A673 (cell line): ENCODE measurements around the gene IPPK. TPM values are rescaled to one million over a fixed set of nuclear protein-coding genes. Genes with fewer than 3 reads are reported as not detected.

Experiments used
- BruUV-seq: library from RNA; stranded (reverse); fragments of 400-500 nt; replicated peaks from 2 replicates; lab custom pipeline; 2021; lab: Mats Ljungman, UMichigan
- CTCF ChIA-PET: fragments of 300-600 bp; sonication (Branson Sonifier 250); formaldehyde crosslinking; loops from one replicate; lab custom pipeline; 2022; ENCODE audit warnings: antibody characterized with exemption; lab: Charles Lee
- POLR2A ChIA-PET: fragments of 300-600 bp; sonication (Branson Sonifier 250); formaldehyde crosslinking; loops from one replicate; lab custom pipeline; 2022; ENCODE audit warnings: antibody characterized with exemption; ENCODE audit not compliant: low non-redundant PET; lab: Charles Lee
- DNase-seq: peaks from one replicate; pipeline ENCODE4 v3.0.0-alpha.2; 2015; ENCODE audit warnings: low spot score
- H3K27ac ChIP-seq: fragments of 200-600 bp; sonication (generic); 2 replicates; pipeline ENCODE4 v1.5.1; 2016; ENCODE audit warnings: mixed run types, low read depth, mild to moderate bottlenecking, mixed read lengths, antibody characterized with exemption, low read length; ENCODE audit not compliant: poor library complexity, severe bottlenecking
- H3K27me3 ChIP-seq: fragments of 200-600 bp; sonication (generic); replicated peaks from 2 replicates; pipeline ENCODE4 v1.6.1; 2017; ENCODE audit warnings: mixed run types, low read depth, mild to moderate bottlenecking, mixed read lengths, antibody characterized with exemption, low read length; ENCODE audit not compliant: insufficient read depth, poor library complexity
- H3K36me3 ChIP-seq: fragments of 200-600 bp; sonication (generic); 2 replicates; pipeline ENCODE4 v1.6.1; 2016; ENCODE audit warnings: mixed run types, mild to moderate bottlenecking, mixed read lengths, antibody characterized with exemption, low read length; ENCODE audit not compliant: insufficient read depth, poor library complexity, severe bottlenecking
- H3K4me1 ChIP-seq: fragments of 200-600 bp; sonication (generic); 2 replicates; pipeline ENCODE4 v1.6.1; 2017; ENCODE audit warnings: mixed run types, mild to moderate bottlenecking, mixed read lengths, antibody characterized with exemption, low read length; ENCODE audit not compliant: insufficient read depth, poor library complexity, severe bottlenecking
- H3K4me3 ChIP-seq: fragments of 200-600 bp; sonication (generic); 2 replicates; pipeline ENCODE4 v1.5.1; 2016; ENCODE audit warnings: low read depth, mixed run types, mild to moderate bottlenecking, mixed read lengths, low read length; ENCODE audit not compliant: poor library complexity, severe bottlenecking
- H3K9me3 ChIP-seq: fragments of 200-600 bp; sonication (generic); 2 replicates; pipeline ENCODE4 v1.6.1; 2016; ENCODE audit warnings: mixed run types, low read depth, mild to moderate bottlenecking, mixed read lengths, antibody characterized with exemption, low read length; ENCODE audit not compliant: poor library complexity, severe bottlenecking
- EZH2 ChIP-seq: fragments of 200-600 bp; sonication (generic); IDR thresholded peaks from 2 replicates; pipeline ENCODE4 v1.6.1; 2017; ENCODE audit warnings: borderline replicate concordance, low read depth, mild to moderate bottlenecking, mixed read lengths, antibody characterized with exemption, low read length; ENCODE audit not compliant: poor library complexity, severe bottlenecking
- intact Hi-C: fragments of 100-400 bp; cut with micrococcal nuclease; formaldehyde crosslinking; loops from one replicate; pipeline ENCODE4 v1.10.0; 2022; ENCODE audit not compliant: unreplicated experiment
- total RNA-seq: library from RNA; stranded (reverse); gene quantifications from 2 replicates; pipeline ENCODE4 v1.2.3, GENCODE V29; 2021
- TF ChIP-seq, protein P1 (sequence below): fragments of 300-800, 200-600 bp; sonication (generic); conservative IDR thresholded peaks from 2 replicates; pipeline ENCODE4 v1.5.1; 2017; ENCODE audit warnings: low read depth, mild to moderate bottlenecking, antibody characterized with exemption, low read length, moderate library complexity, mixed read lengths

Gene IPPK
- total RNA-seq, 1 experiment from 2014 or later: 14.0 TPM

DNA sequence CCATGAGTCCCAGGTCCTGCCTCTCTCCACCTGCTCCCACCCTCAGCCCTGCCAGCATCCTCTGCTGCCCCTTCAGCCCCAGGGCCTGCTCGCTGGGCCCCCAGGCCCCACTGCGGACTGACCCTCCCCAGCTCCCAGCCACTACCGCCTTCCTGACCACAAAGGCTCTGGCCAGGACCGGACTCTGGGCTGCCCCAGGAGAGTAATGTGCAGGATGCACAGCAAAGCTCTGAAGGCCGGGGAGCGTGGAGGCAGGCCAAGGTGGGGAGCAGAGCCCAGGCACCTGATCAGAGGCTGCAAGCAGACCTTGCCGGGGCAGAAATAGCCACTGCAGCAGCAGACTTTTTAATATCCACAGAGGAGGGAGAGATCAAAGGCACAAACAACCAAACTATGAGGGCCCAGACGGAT, 27.9 kb downstream of the IPPK start:
- H3K4me3 ChIP-seq: no peak overlapping the region
- no TSS peak for BruUV-seq
- DNase-seq: no peak
- TF ChIP-seq, protein P1, sequence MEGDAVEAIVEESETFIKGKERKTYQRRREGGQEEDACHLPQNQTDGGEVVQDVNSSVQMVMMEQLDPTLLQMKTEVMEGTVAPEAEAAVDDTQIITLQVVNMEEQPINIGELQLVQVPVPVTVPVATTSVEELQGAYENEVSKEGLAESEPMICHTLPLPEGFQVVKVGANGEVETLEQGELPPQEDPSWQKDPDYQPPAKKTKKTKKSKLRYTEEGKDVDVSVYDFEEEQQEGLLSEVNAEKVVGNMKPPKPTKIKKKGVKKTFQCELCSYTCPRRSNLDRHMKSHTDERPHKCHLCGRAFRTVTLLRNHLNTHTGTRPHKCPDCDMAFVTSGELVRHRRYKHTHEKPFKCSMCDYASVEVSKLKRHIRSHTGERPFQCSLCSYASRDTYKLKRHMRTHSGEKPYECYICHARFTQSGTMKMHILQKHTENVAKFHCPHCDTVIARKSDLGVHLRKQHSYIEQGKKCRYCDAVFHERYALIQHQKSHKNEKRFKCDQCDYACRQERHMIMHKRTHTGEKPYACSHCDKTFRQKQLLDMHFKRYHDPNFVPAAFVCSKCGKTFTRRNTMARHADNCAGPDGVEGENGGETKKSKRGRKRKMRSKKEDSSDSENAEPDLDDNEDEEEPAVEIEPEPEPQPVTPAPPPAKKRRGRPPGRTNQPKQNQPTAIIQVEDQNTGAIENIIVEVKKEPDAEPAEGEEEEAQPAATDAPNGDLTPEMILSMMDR: no peak
- TF ChIP-seq EZH2: no peak
- H3K9me3 ChIP-seq: no peaks in the 10 kb centered on the region
- CTCF ChIA-PET: no interaction called here
- no peak overlapping the region for H3K27ac ChIP-seq
- intact Hi-C loops: no loop called here
- POLR2A ChIA-PET: no interaction called here
- peaks cover 38% of the 10 kb centered on the region for H3K36me3 ChIP-seq
- H3K4me1 ChIP-seq: no peaks in the 10 kb centered on the region
- no peaks in the 10 kb centered on the region for H3K27me3 ChIP-seq

DNA sequence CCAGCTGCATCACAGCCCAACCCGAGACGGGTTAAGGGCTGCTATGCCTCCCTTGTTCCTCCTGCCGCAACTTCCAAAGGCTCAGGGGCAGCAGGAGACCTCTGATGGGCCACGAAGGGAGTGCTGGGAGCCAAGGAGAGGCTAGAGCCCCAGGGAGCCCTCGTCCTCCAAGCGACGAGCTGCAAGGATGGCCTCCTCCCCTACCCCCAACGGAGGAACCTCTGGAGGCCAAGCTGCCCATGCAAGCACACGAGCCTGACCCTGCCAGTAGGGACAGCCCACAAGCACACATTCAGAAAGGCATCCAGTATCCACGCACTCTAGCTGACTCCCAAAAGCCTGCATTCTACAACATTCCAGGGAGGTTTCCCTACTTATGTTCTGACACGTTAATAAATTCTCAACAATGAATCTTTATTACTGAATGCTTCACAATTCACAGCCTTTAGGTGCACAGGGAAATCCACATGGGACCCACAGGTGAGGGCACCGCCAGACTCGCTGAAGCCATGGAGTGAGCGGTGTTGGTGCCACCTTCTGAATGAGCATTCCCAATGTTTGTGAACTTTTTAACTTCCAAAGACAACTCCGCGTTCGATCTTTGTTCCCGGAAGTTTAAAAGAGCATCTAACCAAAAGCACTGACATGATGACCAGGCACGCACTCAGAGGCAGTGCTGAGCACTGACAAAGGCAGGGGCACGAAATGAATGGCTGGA, 28.7 kb downstream of the IPPK start:
- POLR2A ChIA-PET: no interaction called here
- Histone ChIP-seq H3K27ac (no peak overlapping the region), H3K9me3 (no peaks in the 10 kb centered on the region), H3K4me1 (no peaks in the 10 kb centered on the region), H3K4me3 (no peak overlapping the region), H3K27me3 (no peaks in the 10 kb centered on the region), H3K36me3 (peaks cover 39% of the 10 kb centered on the region)
- no peak for DNase-seq
- TF ChIP-seq, protein P1: no peak
- TF ChIP-seq EZH2: no peak
- CTCF ChIA-PET: no interaction called here
- no TSS peak for BruUV-seq
- intact Hi-C loops: no loop called here

DNA sequence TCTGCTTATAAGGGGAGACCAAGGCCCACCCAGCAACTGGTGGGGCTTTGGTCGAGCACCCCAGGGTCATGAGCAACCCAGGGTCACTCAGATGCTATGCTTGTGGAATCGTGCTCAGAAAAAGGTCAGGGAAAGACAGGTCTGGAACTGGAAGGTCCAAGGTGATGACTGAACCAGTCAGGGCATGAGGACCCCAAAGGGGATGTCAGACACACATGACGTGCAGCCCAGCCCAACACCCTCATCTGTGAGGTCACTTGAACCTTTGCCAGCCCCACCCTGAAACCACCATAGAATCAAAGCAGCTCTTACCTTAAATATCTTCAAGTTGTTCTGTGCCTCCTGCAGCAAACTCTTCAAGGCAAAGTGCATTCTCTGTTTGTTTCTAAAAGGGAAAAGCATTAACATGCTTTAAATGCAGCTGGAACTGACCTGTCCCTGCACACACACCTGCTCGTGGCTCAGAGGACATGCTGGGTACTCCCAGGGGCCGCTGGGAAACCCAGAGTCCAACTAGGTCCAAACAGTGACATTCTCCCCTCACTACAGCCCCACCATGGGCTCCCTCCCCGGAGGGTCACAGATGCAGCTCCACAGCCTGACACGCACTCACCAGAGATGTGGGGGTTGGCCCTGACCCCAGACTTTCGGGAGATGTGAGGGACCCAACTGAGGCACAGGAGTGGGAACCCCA, 29.4 kb downstream of the IPPK start:
- BruUV-seq: no TSS peak
- intact Hi-C loops: no loop called here
- no peak for DNase-seq
- Histone ChIP-seq H3K27me3 (no peaks in the 10 kb centered on the region), H3K4me3 (no peak overlapping the region), H3K27ac (no peak overlapping the region), H3K36me3 (peaks cover 39% of the 10 kb centered on the region), H3K9me3 (no peaks in the 10 kb centered on the region), H3K4me1 (no peaks in the 10 kb centered on the region)
- TF ChIP-seq, protein P1: no peak
- TF ChIP-seq EZH2: no peak
- CTCF ChIA-PET: no interaction called here
- POLR2A ChIA-PET: no interaction called here
